HepG2 (cell line): ENCODE data around the gene ZBTB7A. TPM values are rescaled to one million over a fixed set of nuclear protein-coding genes. Genes with fewer than 3 reads are reported as not detected.

Experiments
- ATAC-seq: fragments of 200-7000 bp; cut with Tn5 transposase; 3 replicates; pipeline ENCODE4 v1.9.1; 2020; ENCODE audit warnings: mild to moderate bottlenecking, moderate library complexity
- BruUV-seq: library from RNA; stranded (reverse); fragments of 400-500 nt; replicated peaks from 2 replicates; lab custom pipeline; 2021; lab: Mats Ljungman, UMichigan
- CTCF ChIA-PET: fragments of 300-600 bp; formaldehyde crosslinking; extraction: SDS; loops from one replicate; lab custom pipeline; 2021; ENCODE audit warnings: low total read pairs, inconsistent platforms, low intra/inter-chr PET ratio; lab: Yijun Ruan, JAX
- POLR2A ChIA-PET: fragments of 350-600 bp; sonication (Branson Sonifier 250); formaldehyde crosslinking; loops from one replicate; lab custom pipeline; 2020; ENCODE audit warnings: antibody characterized with exemption, inconsistent platforms; lab: Yijun Ruan, JAX
- DNase-seq: peaks from one replicate; pipeline ENCODE4 v3.0.0-alpha.2; 2015; ENCODE audit warnings: low spot score
- FAIRE-seq: peaks from 3 replicates; lab custom pipeline; 2011; peaks lifted over from hg19 to GRCh38; lab: Jason Lieb, UNC
- H2AFZ ChIP-seq: one replicate; pipeline ENCODE4 v1.6.1; 2011; ENCODE audit warnings: low read length, inconsistent platforms
- H3K27ac ChIP-seq: fragments of 300-600 bp; 3 replicates; pipeline ENCODE4 v1.8.0; 2011; ENCODE audit warnings: mixed run types, mild to moderate bottlenecking, mixed read lengths, low read length, inconsistent platforms; ENCODE audit not compliant: insufficient read depth; ENCODE audit errors: extremely low read length
- H3K27me3 ChIP-seq, 2 experiments: fragments of 200-600 bp in 1 of 2; 2 replicates in 1 of 2; 3 replicates in 1 of 2; pipeline versions ENCODE4 v1.6.0 to v1.8.0; 2011; ENCODE audit warnings: low read length in 2 of 2, mild to moderate bottlenecking in 2 of 2, moderate library complexity in 2 of 2, inconsistent platforms in 1 of 2; ENCODE audit not compliant: insufficient read depth in 2 of 2, control insufficient read depth in 1 of 2
- H3K36me3 ChIP-seq, 2 experiments: fragments of 200-600 bp in 1 of 2; replicated peaks in 1 of 2; 2 replicates in 1 of 2; 3 replicates in 1 of 2; pipeline versions ENCODE4 v1.5.1 to v1.8.0; 2011; ENCODE audit warnings: low read length in 2 of 2, inconsistent platforms in 1 of 2; ENCODE audit not compliant: insufficient read depth in 2 of 2, control insufficient read depth in 1 of 2
- H3K4me1 ChIP-seq: 2 replicates; pipeline ENCODE4 v1.5.1; 2012; ENCODE audit warnings: low read length, inconsistent platforms; ENCODE audit not compliant: insufficient read depth
- H3K4me2 ChIP-seq: 2 replicates; pipeline ENCODE4 v1.6.0; 2011; ENCODE audit warnings: low read depth, low read length, inconsistent platforms
- H3K4me3 ChIP-seq, 3 experiments: fragments of 200-600 bp in 1 of 3; sonication (generic), shearing (Covaris generic) in 1 of 3; replicated peaks in 1 of 3; 2 replicates each; pipeline ENCODE4 v1.5.1; 2011 to 2016; ENCODE audit warnings: low read length in 3 of 3, inconsistent platforms in 2 of 3, low read depth in 2 of 3, mild to moderate bottlenecking in 2 of 3, control low read depth in 1 of 3, mixed read lengths in 1 of 3; ENCODE audit not compliant: insufficient read depth in 1 of 3
- H3K79me2 ChIP-seq: one replicate; pipeline ENCODE4 v1.6.1; 2011; ENCODE audit warnings: low read length, inconsistent platforms; ENCODE audit not compliant: insufficient read depth
- H3K9ac ChIP-seq: 2 replicates; pipeline ENCODE4 v1.6.0; 2011; ENCODE audit warnings: mild to moderate bottlenecking, low read depth, low read length, inconsistent platforms; ENCODE audit not compliant: insufficient read depth
- H3K9me3 ChIP-seq: 2 replicates; pipeline ENCODE4 v1.5.1; 2012; ENCODE audit warnings: mild to moderate bottlenecking, low read length
- H4K20me1 ChIP-seq: 2 replicates; pipeline ENCODE4 v1.6.0; 2011; ENCODE audit warnings: inconsistent platforms, mild to moderate bottlenecking, low read length, moderate library complexity; ENCODE audit not compliant: insufficient read depth
- ATM ChIP-seq: fragments of 450-650 bp; IDR thresholded peaks from 2 replicates; pipeline ENCODE4 v1.7.1; 2017; ENCODE audit warnings: mild to moderate bottlenecking, borderline replicate concordance
- FOXA3 ChIP-seq: IDR thresholded peaks from 2 replicates; pipeline ENCODE4 v1.6.1; 2016; ENCODE audit warnings: missing genetic modification reagents, missing compliant biosample characterization
- KMT2B ChIP-seq: IDR thresholded peaks from 2 replicates; pipeline ENCODE4 v1.6.1; 2016; ENCODE audit warnings: missing genetic modification reagents, missing compliant biosample characterization
- MXD4 ChIP-seq: IDR thresholded peaks from 2 replicates; pipeline ENCODE4 v1.6.1; 2016; ENCODE audit warnings: mild to moderate bottlenecking, missing biosample characterization, missing genetic modification reagents
- NFIC ChIP-seq: IDR thresholded peaks from 2 replicates; pipeline ENCODE4 v1.6.1; 2012; ENCODE audit warnings: mild to moderate bottlenecking, low read length, inconsistent platforms
- PHF20 ChIP-seq: sonication (generic); formaldehyde crosslinking; IDR thresholded peaks from 2 replicates; pipeline ENCODE4 v1.5.0; 2020; ENCODE audit warnings: mild to moderate bottlenecking, missing genetic modification reagents
- SRSF4 ChIP-seq: fragments of 200-400 bp; formaldehyde crosslinking; IDR thresholded peaks from one replicate; pipeline ENCODE4 v1.6.1; 2018; ENCODE audit warnings: mild to moderate bottlenecking, low read depth, low read length, moderate library complexity; ENCODE audit not compliant: poor library complexity, severe bottlenecking
- ZFYVE20 ChIP-seq: sonication (generic); formaldehyde crosslinking; IDR thresholded peaks from 2 replicates; pipeline ENCODE4 v1.8.0; 2023; ENCODE audit warnings: low read depth, mild to moderate bottlenecking, moderate library complexity, missing genetic modification reagents, borderline replicate concordance
- ZNF484 ChIP-seq: sonication (generic); formaldehyde crosslinking; IDR thresholded peaks from 2 replicates; pipeline ENCODE4 v1.5.1; 2020; ENCODE audit warnings: mild to moderate bottlenecking, low read depth, missing genetic modification reagents, borderline replicate concordance
- ZNF670 ChIP-seq: sonication (generic); formaldehyde crosslinking; IDR thresholded peaks from 2 replicates; pipeline ENCODE4 v1.8.0; 2022; ENCODE audit warnings: mild to moderate bottlenecking, missing genetic modification reagents, borderline replicate concordance
- WGBS: methylation state at CpG from one replicate; pipeline ENCODE4 v1.1.6; 2017; ENCODE audit warnings: low lambda C conversion rate; 5-methylcytosine and 5-hydroxymethylcytosine counted together
- in situ Hi-C: cut with HindIII; loops from 2 replicates; pipeline ENCODE4 v1.10.0; 2017; ENCODE audit warnings: low pct_unique_long_range_greater_than_20kb; ENCODE audit not compliant: extremely low pct_ligation_motif_present
- intact Hi-C: fragments of 100-400 bp; cut with micrococcal nuclease; formaldehyde crosslinking; loops from one replicate; pipeline ENCODE4 v1.10.0; 2022; ENCODE audit not compliant: unreplicated experiment
- polyA plus RNA-seq, 8 experiments: library from polyadenylated mRNA; depleted of rRNA in 3 of 8; stranded (reverse) in 7 of 8; unstranded in 1 of 8; fragments of >200 nt; fragmentation: Illumina TruSeq in 4 of 8; extraction: Trizol in 4 of 8; gene quantifications; 2 replicates each; pipeline versions ENCODE4 v1.2.1 to v1.2.3, GENCODE V29; 2011 to 2016; ENCODE audit warnings: low read depth in 4 of 8, missing spikeins in 1 of 8, mixed read lengths in 1 of 8; ENCODE audit not compliant: insufficient read depth in 1 of 8
- total RNA-seq, 5 experiments: library from RNA; depleted of rRNA; stranded (reverse); fragments of >200 nt; fragmentation: Illumina TruSeq; extraction: Trizol; gene quantifications; 2 replicates each; pipeline ENCODE4 v1.2.3, GENCODE V29; 2016; ENCODE audit warnings: low read depth in 1 of 5
- TF ChIP-seq, protein P1 (sequence below): sonication (generic); formaldehyde crosslinking; IDR thresholded peaks from 2 replicates; pipeline ENCODE4 v1.4.0; 2020; ENCODE audit warnings: mild to moderate bottlenecking, missing genetic modification reagents
- TF ChIP-seq, protein P2 (sequence below): IDR thresholded peaks from 2 replicates; pipeline ENCODE4 v1.6.1; 2016; ENCODE audit warnings: control low read depth
- TF ChIP-seq, protein P3 (sequence below): sonication (generic); formaldehyde crosslinking; IDR thresholded peaks from 2 replicates; pipeline ENCODE4 v1.4.0; 2020; ENCODE audit warnings: low read depth, mild to moderate bottlenecking, missing genetic modification reagents

The ZBTB7A gene
- total and polyA plus RNA-seq, 2 of the 13 experiments (the other 11 are each of a cell fraction or from before 2014, with no cell fraction given): 3.6 to 4.0 TPM

DNA sequence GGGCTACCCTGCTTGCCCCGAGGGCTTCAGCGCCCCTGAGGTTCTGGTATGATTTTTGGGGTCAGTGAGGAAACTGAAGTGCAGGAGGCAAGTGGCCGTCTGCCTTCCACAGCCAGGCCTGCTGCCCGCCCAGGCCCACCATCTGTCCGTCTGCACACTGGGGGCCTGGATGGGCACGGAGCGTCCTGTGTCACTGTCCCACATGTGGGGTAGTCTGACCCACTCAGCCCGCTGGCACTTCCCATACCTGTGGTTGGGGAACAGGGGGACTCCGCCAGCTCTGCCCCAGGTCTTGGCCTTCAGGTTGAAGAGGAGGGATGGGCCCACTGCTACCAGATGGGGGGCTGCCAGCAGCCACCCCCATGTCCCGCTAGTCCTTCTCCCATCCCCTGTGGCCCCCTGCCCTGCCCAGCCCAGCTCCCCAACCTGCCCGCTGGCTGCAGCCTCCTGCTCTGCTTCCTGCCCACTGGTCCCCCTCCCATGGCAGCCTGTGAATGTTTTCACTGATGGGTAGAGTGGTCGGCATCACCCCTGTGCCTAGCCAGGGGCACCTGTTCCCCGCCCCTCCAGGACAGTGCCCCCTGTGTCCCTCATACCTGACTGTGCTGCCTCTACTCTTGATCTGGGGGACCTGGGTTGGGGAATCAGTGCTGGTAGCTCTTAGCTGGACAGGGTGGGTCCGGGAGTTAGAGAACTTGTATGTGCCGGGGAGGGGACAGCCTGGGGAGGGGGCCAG, 49.6 kb downstream of the ZBTB7A start:
- no TSS peak for BruUV-seq
- FAIRE-seq (no peak), ATAC-seq (no peak; the same call in 2 of the 3 replicates), DNase-seq (no peak)
- H3K4me1 ChIP-seq: no peaks in the 10 kb centered on the region
- in situ Hi-C loops (no loop called here), intact Hi-C loops (no loop called here)
- H3K9me3 ChIP-seq: no peaks in the 10 kb centered on the region
- H3K36me3 ChIP-seq: peaks cover 19 to 30% of the 10 kb centered on the region in 2 experiments; a peak in 4 of 5 replicates
- H3K27me3 ChIP-seq: no peaks in the 10 kb centered on the region
- TF ChIP-seq KMT2B (CRISPR knock-in tag): no peak
- no peak for TF ChIP-seq NFIC
- H3K4me2 ChIP-seq: no peak overlapping the region
- no peak overlapping the region for H3K27ac ChIP-seq
- CTCF ChIA-PET: no interaction called here
- POLR2A ChIA-PET: no interaction called here
- H2AFZ ChIP-seq: no peak overlapping the region
- WGBS: 97% methylated on average over 5 of the region's 15 CpGs
- H3K4me3 ChIP-seq: no peak overlapping the region
- H3K9ac ChIP-seq: no peak overlapping the region
- peaks cover 12% of the 10 kb centered on the region for H3K79me2 ChIP-seq
- no peaks in the 10 kb centered on the region for H4K20me1 ChIP-seq

DNA sequence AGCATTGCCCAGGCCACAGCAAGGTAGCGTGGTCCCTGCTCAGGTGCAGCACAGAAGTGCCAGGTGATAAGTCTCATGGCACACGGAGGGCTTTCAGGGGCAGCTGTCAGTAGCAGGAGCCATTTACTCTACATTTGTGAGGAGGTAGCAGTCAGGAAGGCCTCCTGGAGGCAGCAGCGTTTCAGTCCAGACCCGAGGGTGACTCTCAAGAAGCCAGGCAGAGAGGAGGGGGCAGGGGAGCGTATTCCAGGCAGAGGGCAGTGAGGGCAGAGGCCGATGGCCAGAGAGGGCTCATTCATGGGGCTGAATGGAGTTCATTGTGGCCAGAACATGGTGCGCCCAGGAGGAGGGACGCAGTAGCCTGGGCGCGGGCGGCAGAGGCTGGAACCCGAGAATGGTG, 50.2 kb downstream of the ZBTB7A start:
- intact Hi-C loops: no loop called here
- Histone ChIP-seq H3K9me3 (no peaks in the 10 kb centered on the region), H3K9ac (no peak overlapping the region)
- TF ChIP-seq ATM (no peak), MXD4 (CRISPR knock-in tag) (no peak), ZFYVE20 (CRISPR knock-in tag) (no peak), PHF20 (CRISPR knock-in tag) (no peak), ZNF484 (no peak), SRSF4 (no peak), ZNF670 (CRISPR knock-in tag) (no peak), FOXA3 (CRISPR knock-in tag) (no peak)
- TF ChIP-seq, protein P1, sequence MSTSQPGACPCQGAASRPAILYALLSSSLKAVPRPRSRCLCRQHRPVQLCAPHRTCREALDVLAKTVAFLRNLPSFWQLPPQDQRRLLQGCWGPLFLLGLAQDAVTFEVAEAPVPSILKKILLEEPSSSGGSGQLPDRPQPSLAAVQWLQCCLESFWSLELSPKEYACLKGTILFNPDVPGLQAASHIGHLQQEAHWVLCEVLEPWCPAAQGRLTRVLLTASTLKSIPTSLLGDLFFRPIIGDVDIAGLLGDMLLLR (CRISPR knock-in tag): no peak
- TF ChIP-seq, protein P2, sequence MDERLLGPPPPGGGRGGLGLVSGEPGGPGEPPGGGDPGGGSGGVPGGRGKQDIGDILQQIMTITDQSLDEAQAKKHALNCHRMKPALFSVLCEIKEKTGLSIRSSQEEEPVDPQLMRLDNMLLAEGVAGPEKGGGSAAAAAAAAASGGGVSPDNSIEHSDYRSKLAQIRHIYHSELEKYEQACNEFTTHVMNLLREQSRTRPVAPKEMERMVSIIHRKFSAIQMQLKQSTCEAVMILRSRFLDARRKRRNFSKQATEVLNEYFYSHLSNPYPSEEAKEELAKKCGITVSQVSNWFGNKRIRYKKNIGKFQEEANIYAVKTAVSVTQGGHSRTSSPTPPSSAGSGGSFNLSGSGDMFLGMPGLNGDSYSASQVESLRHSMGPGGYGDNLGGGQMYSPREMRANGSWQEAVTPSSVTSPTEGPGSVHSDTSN (CRISPR knock-in tag): no peak
- TF ChIP-seq, protein P3, sequence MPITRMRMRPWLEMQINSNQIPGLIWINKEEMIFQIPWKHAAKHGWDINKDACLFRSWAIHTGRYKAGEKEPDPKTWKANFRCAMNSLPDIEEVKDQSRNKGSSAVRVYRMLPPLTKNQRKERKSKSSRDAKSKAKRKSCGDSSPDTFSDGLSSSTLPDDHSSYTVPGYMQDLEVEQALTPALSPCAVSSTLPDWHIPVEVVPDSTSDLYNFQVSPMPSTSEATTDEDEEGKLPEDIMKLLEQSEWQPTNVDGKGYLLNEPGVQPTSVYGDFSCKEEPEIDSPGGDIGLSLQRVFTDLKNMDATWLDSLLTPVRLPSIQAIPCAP (CRISPR knock-in tag): no peak
- TF ChIP-seq, all 625 proteins: peak for 0
- Histone ChIP-seq H3K27me3 (no peaks in the 10 kb centered on the region), H3K27ac (no peak overlapping the region), H4K20me1 (no peaks in the 10 kb centered on the region), H3K36me3 (peaks cover 19 to 30% of the 10 kb centered on the region in 2 experiments; a peak in 4 of 5 replicates), H3K4me3 (no peak overlapping the region), H3K4me2 (no peak overlapping the region), H3K4me1 (no peaks in the 10 kb centered on the region), H2AFZ (no peak overlapping the region), H3K79me2 (peaks cover 10% of the 10 kb centered on the region)
- 95% methylated on average over 9 of the region's 12 CpGs for WGBS
- ATAC-seq: no peak
- no peak for FAIRE-seq
- in situ Hi-C loops: no loop called here
- POLR2A ChIA-PET: no interaction called here
- no TSS peak for BruUV-seq
- CTCF ChIA-PET: no interaction called here
- no peak for DNase-seq
